ENCODE results near the gene WFIKKN2. TPM values are rescaled to one million over a fixed set of nuclear protein-coding genes. Genes with fewer than 3 reads are reported as not detected.

WFIKKN2 gene
- total RNA-seq, 1 experiment from 2014 or later = not detected

DNA sequence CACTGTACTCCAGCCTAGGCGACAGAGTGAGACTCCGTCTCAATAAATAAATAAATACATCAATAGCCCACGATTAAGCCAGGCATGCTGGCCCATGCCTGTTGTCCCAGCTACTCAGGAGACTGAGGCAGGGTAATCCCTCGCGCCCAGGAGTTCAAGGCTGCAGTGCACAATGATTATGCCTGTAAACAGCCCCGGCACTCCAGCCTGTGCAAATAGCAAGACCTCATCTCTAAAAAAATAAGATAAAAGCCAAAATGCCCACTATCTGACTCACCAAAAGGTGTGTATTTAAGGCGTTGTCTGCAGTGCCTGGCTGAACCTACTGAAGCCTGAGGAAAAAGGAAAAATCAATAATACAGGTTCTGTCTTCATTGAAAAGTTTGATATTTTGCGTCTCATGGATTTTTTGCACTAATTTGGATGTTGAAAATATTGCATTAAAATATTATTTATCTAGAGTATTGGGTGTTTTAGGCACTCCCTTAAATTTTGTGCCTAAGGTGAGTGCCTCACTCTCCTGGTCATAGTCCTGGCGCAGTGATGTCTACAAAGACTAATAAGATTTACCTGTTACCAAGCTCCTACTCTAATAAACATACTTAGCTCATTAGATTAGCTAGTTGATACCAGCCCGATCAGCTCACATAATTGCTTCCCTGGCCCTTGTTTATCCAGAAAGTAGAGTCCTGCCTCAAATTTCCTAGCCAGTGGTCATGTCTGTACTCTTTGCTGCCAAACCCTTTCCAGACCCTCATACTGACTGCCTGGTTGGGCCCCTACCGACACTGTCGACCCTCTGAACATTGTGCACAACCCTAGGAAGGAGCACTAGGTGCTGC, 55.5 kb downstream of the WFIKKN2 start:
- in situ Hi-C loops (cut with HindIII; ENCODE audit: low sequenced_read_pairs) = no loop called here
- DNase-seq (ENCODE audit: low spot score) = no peak

DNA sequence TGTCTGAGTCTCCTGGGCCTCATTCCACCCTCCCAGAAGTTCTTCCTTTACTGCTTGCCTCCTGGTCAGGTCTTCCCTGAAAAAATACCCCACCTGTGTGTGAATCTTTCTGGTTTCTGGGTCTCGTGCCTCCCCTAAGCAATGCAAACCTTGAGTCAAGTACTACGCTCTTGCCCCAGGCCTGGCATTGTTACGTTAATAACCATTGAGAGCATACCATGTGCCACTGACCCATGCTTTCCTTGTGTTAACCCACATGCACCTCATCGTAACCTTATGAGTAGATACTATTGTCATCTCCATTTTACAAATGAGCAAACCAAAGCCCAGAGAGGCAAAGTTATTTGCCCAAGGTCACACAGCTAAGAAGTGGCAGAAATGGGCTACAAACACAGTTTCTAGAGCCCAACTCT, 56.2 kb downstream of the WFIKKN2 start:
- in situ Hi-C loops (cut with HindIII; ENCODE audit: low sequenced_read_pairs) = no loop called here
- DNase-seq (ENCODE audit: low spot score) = no peak

Other genes with a start within 250 kb of the WFIKKN2 start
- not detected in 2 replicates for gene ABCC3, start 200.7 kb upstream of the WFIKKN2 start, total RNA-seq (2014; rRNA removed; shearing (Covaris generic))
- 32.1 and 49.0 TPM in 2 replicates for gene ANKRD40, start 127.7 kb upstream of the WFIKKN2 start, total RNA-seq (2014; rRNA removed; shearing (Covaris generic))
- 15.0 and 26.3 TPM in 2 replicates for gene LUC7L3, start 116.0 kb upstream of the WFIKKN2 start, total RNA-seq (2014; rRNA removed; shearing (Covaris generic))
- not detected in 2 replicates for gene ANKRD40CL, start 68.1 kb upstream of the WFIKKN2 start, total RNA-seq (2014; rRNA removed; shearing (Covaris generic))
- gene TOB1, start 30.8 kb downstream of the WFIKKN2 start, total RNA-seq (2014; rRNA removed; shearing (Covaris generic)) = 18.5 and 26.4 TPM in 2 replicates